K562 (cell line): Measurements from ENCODE around the gene RTF1. TPM values are rescaled to one million over a fixed set of nuclear protein-coding genes. Genes with fewer than 3 reads are reported as not detected.

Experiments
- BCL6 ChIP-seq: fragments of 250-450 bp; sonication (Bioruptor Pico); IDR thresholded peaks from 2 replicates; pipeline ENCODE4 v1.4.0; 2020
- CAMTA2 ChIP-seq: fragments of 250-450 bp; sonication (Bioruptor Pico); conservative IDR thresholded peaks from 2 replicates; pipeline ENCODE4 v1.5.1; 2022
- ETV1 ChIP-seq: fragments of 450-650 bp; conservative IDR thresholded peaks from 2 replicates; pipeline ENCODE4 v1.6.1; 2016; ENCODE audit warnings: missing genetic modification characterization, control low read depth, low read depth, missing compliant biosample characterization
- MCM5 ChIP-seq: fragments of 450-650 bp; IDR thresholded peaks from 2 replicates; pipeline ENCODE4 v1.6.1; 2016; ENCODE audit warnings: low read depth
- NFATC3 ChIP-seq: fragments of 450-650 bp; IDR thresholded peaks from 2 replicates; pipeline ENCODE4 v1.6.1; 2017; ENCODE audit warnings: mild to moderate bottlenecking
- NFRKB ChIP-seq: fragments of 450-650 bp; IDR thresholded peaks from 2 replicates; pipeline ENCODE4 v1.6.1; 2016; ENCODE audit warnings: low read depth
- PML ChIP-seq: IDR thresholded peaks from 2 replicates; pipeline ENCODE4 v1.6.1; 2012; ENCODE audit warnings: low read length, inconsistent platforms
- RNF2 ChIP-seq: sonication (generic); IDR thresholded peaks from 2 replicates; pipeline ENCODE4 v1.6.1; 2016
- SLC30A9 ChIP-seq: fragments of 250-450 bp; sonication (Bioruptor Pico); IDR thresholded peaks from 2 replicates; pipeline ENCODE4 v1.8.0; 2022; ENCODE audit warnings: mild to moderate bottlenecking, moderate library complexity
- TCF7 ChIP-seq: sonication (generic); IDR thresholded peaks from 2 replicates; pipeline ENCODE4 v1.6.1; 2016; ENCODE audit warnings: antibody characterized with exemption, borderline replicate concordance
- U2AF2 ChIP-seq: fragments of 200-400 bp; formaldehyde crosslinking; optimal IDR thresholded peaks from 2 replicates; pipeline ENCODE3; 2017; ENCODE audit warnings: low read depth, mild to moderate bottlenecking, low read length
- ZNF217 ChIP-seq: sonication (generic); formaldehyde crosslinking; IDR thresholded peaks from 2 replicates; pipeline ENCODE4 v1.8.0; 2022; ENCODE audit warnings: mild to moderate bottlenecking, missing genetic modification reagents
- polyA plus RNA-seq, 8 experiments: library from polyadenylated mRNA; depleted of rRNA in 4 of 8; stranded (reverse) in 5 of 8; unstranded in 3 of 8; fragments of >200 nt; fragmentation: Nextera tagmentation in 2 of 8; fragmentation: Illumina TruSeq in 1 of 8; extraction: Ambion mirVana in 2 of 8; extraction: Trizol in 1 of 8; gene quantifications; 2 replicates each; pipeline versions ENCODE4 v1.2.1 to v1.2.3, GENCODE V29; 2011 to 2014; ENCODE audit warnings: inconsistent platforms in 1 of 8, missing spikeins in 1 of 8
- total RNA-seq, 7 experiments: library from RNA; depleted of rRNA in 6 of 7; stranded (reverse); fragments of >200 nt in 6 of 7; fragmentation: Illumina TruSeq in 2 of 7; extraction: Trizol in 2 of 7; gene quantifications; 2 replicates each; pipeline versions ENCODE4 v1.2.1 to v1.2.3, GENCODE V29; 2011 to 2021; ENCODE audit warnings: low replicate concordance in 1 of 7
- TF ChIP-seq, protein P1 (sequence below): fragments of 450-650 bp; formaldehyde crosslinking; conservative IDR thresholded peaks from 2 replicates; pipeline ENCODE4 v1.4.0; 2022; ENCODE audit warnings: mild to moderate bottlenecking, missing genetic modification characterization
- TF ChIP-seq, protein P2 (sequence below), 3 experiments: fragments of 200-800 bp in 1 of 3; fragments of 250-450 bp in 1 of 3; fragments of 450-650 bp in 1 of 3; sonication (Bioruptor Pico) in 1 of 3; sonication (Bioruptor generic) in 1 of 3; formaldehyde crosslinking in 1 of 3; IDR thresholded peaks; 2 replicates each; pipeline versions ENCODE4 v1.6.1 to v1.8.0; 2016 to 2022; ENCODE audit warnings: mild to moderate bottlenecking in 2 of 3, missing genetic modification characterization in 2 of 3, missing compliant biosample characterization in 1 of 3, moderate library complexity in 1 of 3
- TF ChIP-seq, protein P3 (sequence below): sonication (generic); formaldehyde crosslinking; IDR thresholded peaks from 2 replicates; pipeline ENCODE4 v1.8.1; 2023; ENCODE audit warnings: missing genetic modification reagents, mild to moderate bottlenecking, borderline replicate concordance
- TF ChIP-seq, protein P4 (sequence below), 2 experiments: fragments of 450-650 bp in 1 of 2; sonication (generic) in 1 of 2; formaldehyde crosslinking; conservative IDR thresholded peaks; 2 replicates each; pipeline versions ENCODE4 v1.4.0 to v1.8.1; 2020 to 2022; ENCODE audit warnings: mild to moderate bottlenecking in 1 of 2, missing genetic modification reagents in 1 of 2
- TF ChIP-seq, protein P5 (sequence below): sonication (generic); formaldehyde crosslinking; IDR thresholded peaks from 2 replicates; pipeline ENCODE4 v1.9.0; 2022; ENCODE audit warnings: mild to moderate bottlenecking, missing genetic modification reagents

RTF1 gene
- total and polyA plus RNA-seq, 9 of the 15 experiments (the other 6 are each of a cell fraction or from before 2014, with no cell fraction given) = 7.6 to 69.5 (median 31.5) TPM

DNA sequence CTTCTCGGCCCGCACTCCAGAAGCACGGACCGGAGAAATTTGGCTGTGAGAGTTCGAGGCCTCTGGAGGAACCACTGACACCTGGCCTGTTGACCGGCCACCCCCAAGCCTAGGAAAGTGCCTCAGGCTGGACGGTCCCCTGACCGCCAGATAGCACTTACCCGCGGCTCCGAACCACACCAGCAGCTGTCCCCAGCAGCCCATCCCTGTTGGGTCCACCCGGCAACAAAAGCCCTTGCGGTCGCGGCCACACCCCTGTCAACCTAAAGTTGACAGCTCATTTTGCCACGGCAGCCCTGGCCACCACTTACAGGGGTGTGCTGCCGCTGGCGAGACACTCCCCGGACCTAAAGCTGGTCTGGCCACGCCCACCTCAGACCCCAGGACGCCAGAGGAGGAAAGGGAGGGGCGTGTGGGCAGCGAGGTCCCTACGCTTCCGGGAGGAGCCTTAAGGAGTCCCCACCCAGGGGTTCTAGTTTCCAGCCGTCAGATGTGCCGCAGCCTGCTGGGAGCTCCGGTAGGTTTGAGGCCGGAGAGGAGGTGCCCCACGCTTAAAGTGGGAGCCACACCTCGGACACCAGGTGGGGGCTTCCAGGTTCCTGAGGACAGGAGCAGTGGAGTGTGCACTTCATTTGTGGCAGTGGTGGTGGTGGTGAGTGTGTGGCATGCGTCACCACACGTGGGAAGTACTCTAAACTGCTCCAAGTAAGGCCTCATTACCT lies 96.8 kb downstream of the RTF1 start, which contains the start of gene LTK (continued):
- TF ChIP-seq U2AF2 (no peak), NFRKB (no peak), CAMTA2 (CRISPR knock-in tag) (no peak), NFATC3 (no peak), ETV1 (tag) (peak; percentile 44; the same call in 1 of the 2 replicates), ZNF217 (CRISPR knock-in tag) (no peak), TCF7 (no peak), MCM5 (no peak), BCL6 (CRISPR knock-in tag) (no peak), SLC30A9 (CRISPR knock-in tag) (no peak), PML (no peak), RNF2 (no peak)
- TF ChIP-seq, protein P1, sequence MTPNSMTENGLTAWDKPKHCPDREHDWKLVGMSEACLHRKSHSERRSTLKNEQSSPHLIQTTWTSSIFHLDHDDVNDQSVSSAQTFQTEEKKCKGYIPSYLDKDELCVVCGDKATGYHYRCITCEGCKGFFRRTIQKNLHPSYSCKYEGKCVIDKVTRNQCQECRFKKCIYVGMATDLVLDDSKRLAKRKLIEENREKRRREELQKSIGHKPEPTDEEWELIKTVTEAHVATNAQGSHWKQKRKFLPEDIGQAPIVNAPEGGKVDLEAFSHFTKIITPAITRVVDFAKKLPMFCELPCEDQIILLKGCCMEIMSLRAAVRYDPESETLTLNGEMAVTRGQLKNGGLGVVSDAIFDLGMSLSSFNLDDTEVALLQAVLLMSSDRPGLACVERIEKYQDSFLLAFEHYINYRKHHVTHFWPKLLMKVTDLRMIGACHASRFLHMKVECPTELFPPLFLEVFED = no peak
- TF ChIP-seq, protein P2, sequence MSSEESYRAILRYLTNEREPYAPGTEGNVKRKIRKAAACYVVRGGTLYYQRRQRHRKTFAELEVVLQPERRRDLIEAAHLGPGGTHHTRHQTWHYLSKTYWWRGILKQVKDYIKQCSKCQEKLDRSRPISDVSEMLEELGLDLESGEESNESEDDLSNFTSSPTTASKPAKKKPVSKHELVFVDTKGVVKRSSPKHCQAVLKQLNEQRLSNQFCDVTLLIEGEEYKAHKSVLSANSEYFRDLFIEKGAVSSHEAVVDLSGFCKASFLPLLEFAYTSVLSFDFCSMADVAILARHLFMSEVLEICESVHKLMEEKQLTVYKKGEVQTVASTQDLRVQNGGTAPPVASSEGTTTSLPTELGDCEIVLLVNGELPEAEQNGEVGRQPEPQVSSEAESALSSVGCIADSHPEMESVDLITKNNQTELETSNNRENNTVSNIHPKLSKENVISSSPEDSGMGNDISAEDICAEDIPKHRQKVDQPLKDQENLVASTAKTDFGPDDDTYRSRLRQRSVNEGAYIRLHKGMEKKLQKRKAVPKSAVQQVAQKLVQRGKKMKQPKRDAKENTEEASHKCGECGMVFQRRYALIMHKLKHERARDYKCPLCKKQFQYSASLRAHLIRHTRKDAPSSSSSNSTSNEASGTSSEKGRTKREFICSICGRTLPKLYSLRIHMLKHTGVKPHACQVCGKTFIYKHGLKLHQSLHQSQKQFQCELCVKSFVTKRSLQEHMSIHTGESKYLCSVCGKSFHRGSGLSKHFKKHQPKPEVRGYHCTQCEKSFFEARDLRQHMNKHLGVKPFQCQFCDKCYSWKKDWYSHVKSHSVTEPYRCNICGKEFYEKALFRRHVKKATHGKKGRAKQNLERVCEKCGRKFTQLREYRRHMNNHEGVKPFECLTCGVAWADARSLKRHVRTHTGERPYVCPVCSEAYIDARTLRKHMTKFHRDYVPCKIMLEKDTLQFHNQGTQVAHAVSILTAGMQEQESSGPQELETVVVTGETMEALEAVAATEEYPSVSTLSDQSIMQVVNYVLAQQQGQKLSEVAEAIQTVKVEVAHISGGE (CRISPR knock-in tag; IDR thresholded peaks at IDR 0.05) = peak in 1 of 3 experiments; percentile 51; a peak in 1 of 6 replicates
- TF ChIP-seq, protein P3, sequence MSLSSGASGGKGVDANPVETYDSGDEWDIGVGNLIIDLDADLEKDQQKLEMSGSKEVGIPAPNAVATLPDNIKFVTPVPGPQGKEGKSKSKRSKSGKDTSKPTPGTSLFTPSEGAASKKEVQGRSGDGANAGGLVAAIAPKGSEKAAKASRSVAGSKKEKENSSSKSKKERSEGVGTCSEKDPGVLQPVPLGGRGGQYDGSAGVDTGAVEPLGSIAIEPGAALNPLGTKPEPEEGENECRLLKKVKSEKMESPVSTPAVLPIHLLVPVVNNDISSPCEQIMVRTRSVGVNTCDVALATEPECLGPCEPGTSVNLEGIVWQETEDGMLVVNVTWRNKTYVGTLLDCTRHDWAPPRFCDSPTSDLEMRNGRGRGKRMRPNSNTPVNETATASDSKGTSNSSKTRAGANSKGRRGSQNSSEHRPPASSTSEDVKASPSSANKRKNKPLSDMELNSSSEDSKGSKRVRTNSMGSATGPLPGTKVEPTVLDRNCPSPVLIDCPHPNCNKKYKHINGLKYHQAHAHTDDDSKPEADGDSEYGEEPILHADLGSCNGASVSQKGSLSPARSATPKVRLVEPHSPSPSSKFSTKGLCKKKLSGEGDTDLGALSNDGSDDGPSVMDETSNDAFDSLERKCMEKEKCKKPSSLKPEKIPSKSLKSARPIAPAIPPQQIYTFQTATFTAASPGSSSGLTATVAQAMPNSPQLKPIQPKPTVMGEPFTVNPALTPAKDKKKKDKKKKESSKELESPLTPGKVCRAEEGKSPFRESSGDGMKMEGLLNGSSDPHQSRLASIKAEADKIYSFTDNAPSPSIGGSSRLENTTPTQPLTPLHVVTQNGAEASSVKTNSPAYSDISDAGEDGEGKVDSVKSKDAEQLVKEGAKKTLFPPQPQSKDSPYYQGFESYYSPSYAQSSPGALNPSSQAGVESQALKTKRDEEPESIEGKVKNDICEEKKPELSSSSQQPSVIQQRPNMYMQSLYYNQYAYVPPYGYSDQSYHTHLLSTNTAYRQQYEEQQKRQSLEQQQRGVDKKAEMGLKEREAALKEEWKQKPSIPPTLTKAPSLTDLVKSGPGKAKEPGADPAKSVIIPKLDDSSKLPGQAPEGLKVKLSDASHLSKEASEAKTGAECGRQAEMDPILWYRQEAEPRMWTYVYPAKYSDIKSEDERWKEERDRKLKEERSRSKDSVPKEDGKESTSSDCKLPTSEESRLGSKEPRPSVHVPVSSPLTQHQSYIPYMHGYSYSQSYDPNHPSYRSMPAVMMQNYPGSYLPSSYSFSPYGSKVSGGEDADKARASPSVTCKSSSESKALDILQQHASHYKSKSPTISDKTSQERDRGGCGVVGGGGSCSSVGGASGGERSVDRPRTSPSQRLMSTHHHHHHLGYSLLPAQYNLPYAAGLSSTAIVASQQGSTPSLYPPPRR (CRISPR knock-in tag) = no peak
- TF ChIP-seq, protein P4, sequence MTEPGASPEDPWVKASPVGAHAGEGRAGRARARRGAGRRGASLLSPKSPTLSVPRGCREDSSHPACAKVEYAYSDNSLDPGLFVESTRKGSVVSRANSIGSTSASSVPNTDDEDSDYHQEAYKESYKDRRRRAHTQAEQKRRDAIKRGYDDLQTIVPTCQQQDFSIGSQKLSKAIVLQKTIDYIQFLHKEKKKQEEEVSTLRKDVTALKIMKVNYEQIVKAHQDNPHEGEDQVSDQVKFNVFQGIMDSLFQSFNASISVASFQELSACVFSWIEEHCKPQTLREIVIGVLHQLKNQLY (CRISPR knock-in tag; conservative IDR thresholded peaks at IDR 0.05) = no peak
- TF ChIP-seq, protein P5, sequence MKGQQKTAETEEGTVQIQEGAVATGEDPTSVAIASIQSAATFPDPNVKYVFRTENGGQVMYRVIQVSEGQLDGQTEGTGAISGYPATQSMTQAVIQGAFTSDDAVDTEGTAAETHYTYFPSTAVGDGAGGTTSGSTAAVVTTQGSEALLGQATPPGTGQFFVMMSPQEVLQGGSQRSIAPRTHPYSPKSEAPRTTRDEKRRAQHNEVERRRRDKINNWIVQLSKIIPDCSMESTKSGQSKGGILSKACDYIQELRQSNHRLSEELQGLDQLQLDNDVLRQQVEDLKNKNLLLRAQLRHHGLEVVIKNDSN = no peak
